NCI-H1092 treated with DMSO at 0.1 percent for 48 hours (cell line): Measurements from ENCODE around the gene CAMK2D.

Source experiments
- DNase-seq: peaks from one replicate; lab custom pipeline; 2025; lab: John Stamatoyannopoulos, UW

The CAMK2D gene

DNA sequence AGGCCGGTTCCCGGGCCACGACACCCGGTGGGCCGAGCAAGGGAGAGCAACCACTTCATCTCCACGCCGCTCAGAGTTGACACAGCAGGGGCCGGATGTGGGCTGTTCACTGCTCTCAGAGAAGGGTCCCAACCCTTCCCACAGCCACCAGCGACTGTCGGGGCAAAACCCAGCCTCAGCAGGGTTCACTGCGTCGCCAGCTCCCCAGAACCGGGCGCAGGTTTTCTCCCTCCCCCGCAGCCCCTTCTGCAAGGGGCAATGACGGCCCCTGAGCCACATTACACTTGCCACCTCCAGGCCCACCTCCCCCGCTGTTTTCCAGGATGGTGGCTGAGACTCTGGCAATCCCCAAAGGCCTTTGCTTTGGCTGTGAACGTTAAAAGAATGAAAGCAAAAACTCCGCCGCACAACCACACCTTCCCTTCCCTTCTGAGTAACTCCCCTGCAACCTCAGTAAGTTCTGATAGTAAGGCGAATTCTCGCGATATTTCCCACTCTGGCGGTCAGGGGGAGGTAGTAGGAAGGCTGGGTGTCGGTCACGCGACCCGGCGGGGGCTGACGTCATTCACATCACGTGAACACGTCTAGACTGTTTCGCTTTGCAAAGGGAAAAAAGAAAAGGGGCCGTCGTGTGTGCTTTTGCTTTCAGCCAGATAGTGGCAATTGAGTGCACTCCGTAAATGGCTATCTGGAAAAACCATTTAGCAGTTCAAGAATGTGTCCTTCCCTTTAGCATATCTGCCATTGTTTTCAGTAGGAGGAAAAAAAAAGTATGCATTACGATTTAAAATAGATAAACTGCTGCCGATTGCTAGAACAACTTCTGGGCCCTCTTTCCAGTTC lies 869 bp upstream of the CAMK2D start:
- peak; percentile 98 for DNase-seq

DNA sequence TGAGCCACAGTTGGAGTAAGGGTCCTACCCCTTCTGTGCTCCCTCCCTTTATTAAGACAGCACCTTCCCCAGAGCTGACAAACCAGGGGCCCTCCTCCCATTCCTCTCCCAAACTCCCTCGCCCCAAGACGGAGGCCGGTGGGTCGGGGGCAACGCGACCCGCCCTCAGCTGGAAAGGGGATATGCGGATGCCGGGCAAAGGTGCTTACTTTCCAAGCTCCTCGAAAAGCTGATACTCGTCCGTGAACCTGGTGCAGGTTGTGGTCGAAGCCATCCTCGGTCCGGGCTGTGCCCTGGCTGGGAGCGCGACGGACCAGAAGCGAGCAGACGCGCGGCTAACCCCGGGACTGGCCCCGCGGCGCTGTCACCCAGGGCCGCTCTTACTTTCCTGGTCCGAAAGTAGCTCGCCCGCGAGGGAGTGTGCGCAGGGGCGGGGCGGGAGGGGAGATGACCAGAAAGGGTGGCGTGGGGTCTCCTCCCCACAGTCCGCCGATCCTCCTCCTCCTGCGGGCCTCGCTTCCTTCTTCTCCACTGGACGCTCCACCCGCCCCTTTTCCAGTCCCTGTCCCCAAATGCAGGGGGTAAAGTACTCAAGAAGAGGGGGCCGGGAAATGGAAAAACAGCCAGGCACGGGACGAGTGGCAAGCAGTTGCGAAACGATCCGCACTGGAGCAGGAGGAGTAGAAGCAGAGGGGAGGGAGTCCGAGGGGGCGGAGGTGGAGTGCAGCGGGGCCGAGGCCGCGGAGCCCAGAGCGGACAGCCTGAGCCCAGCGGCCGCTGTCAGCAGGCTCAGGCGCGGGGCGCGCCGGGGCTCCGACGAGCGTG lies 531 bp downstream of the CAMK2D start:
- DNase-seq, result peak; percentile 82

DNA sequence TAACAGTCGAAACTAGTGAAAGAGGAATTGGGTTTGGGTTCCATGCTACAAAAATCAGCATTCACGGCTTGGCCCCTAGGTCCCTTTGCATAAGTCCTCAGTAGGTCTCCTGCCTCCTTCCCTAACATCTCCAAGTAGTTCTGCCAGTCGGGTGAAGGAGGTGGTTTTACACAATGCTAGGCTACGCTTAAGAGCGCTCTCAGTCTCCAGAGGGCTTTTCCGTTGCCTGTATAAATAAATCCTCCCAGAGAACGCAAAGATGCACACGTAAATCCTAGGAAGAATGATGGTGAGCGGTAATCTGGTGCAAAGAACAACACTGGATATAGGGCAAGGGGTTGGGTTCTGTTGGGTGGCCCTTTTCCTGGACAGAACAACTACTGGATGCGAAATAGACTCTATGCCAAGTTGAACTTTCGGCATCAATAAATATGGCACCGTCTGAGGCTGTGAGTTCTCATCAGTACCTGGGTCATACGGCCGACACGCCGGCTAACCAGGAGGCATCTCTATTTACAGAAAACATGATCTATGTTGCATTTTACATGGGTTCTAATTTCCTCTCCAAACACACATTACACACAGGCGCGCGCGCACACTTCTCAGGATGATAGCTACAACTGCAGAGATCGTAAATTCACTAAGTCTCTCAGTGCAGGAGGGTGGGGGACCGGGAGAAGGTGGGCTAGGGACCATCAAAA lies 1.3 kb downstream of the CAMK2D start:
- peak; percentile 69 for DNase-seq

DNA sequence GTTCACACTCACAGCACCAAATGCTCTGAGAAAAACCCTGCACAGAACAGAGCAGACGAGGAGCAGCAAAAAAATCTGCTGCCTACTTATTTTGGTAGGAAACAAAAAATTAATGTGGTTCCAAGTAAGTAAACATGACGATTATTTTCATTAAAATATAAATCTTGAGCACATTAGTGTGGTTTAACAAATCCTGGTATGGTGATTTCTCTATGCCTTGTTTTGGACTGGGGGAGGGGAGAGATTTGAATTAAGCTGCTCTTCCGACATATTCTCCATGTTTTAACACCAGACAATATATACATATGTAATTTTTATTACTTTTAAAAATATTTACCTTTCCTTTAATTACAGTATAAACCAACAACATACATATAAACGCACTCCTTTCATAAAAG lies 1.8 kb downstream of the CAMK2D start:
- DNase-seq, result peak; percentile 41

DNA sequence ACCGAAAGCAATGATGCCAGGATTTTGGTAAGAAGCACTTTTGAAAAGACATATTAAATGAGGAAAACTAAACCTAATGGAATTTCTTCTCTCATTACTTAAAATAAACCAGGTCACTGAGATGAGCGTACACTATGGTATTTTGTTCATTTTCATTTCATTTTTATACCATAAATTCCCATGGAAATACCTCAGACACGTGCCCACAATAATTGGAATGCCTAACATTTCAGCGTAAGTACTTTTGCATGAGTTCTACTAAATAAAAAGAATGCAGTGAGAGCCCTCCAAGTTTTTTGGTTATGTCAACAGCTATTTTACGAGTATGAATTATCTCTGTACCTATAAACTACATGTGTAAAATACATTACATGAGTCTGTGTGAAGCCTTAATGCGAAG lies 3.2 kb downstream of the CAMK2D start:
- DNase-seq, result no peak

DNA sequence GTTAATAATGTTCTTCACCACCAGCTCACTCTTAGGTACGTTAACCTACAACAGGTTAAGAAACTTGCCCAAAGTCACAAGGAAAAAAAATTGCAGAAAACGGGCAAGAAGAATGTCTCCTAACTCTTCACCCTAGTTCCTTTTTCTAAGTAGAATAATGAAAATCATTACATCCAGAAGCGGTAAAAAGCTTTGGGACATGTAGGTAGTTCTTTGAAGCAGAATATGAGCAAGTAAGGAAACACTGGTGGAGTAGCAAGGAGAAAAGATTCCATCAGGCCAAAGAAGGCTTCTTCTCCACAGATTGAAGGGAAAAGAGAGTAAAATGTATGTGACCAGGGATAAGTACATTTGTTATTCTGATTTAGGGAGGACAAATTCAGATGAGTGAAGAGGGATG lies 4.1 kb downstream of the CAMK2D start:
- no peak for DNase-seq

DNA sequence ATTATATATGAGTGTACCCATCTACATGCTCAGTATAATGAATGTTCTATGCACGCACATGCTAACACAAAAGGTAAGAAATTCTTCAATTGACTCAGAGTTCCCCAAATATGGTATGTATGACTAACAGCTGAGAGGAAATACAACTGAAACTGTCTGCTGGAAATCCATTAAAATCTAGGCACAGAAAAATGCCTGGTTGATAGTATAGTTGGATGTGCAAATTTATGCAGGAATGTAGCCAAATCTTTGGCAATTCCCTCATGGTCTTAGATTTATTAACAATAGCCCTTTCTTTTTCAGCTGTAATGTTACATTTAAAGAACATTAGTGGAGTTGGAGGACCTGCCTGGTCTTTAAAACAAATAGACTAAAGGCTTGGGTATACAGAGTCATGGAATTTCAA lies 5.5 kb downstream of the CAMK2D start:
- no peak for DNase-seq

DNA sequence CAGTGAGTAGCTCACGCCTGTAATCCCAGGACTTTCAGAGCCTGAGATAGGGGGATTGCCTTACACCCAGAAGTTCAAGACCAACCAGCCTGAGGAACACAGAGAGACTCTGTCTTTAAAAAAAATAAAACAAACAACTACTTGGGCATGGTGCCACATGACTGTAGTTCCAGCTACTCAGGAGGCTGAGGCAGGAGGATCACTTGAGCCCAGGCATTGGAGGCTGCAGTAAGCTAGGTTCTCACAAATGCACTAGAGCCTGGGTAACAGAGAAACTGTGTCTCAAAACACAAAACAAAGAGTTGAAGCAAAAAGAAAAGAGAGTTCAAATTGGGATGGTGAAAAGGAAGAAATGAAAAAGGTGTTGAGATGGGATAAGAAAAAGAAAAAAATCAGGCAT lies 10.8 kb downstream of the CAMK2D start:
- DNase-seq, result no peak

DNA sequence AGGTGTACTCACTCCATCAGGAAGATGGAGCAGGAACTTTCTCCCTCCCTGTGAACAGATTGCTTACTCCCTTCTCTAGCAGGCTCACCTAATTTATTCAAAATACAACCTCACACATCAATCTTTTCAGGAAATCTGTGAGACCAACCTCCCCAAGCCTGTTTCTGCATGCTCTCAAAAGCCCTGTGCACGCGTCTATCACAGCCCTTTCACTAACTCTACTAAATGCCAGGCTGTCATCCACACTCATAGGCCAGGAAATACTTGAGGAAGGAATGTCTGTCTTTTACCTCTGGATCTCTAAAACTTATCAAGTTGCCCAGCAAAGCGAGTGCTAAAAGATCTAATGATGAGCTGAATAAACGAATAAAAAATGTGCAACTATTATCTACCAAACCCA lies 11.2 kb downstream of the CAMK2D start:
- no peak for DNase-seq

DNA sequence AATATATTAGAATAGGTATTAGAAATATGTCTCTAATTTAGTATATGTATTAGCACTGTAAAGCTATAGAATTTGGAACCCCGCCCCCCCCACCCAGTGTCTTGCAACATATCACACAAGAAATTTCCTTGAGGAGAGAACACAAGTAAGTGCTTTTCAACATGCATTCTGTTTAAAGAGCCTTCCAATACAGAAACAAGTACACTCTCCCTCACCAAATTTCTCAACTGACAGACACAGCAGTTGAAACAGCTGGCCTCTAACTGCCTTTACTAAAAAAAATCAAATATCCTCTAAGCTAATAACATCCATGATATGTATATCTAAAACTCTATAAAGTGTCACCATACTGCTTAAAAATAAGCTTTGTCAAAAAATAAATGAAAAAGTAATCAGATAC lies 12.4 kb downstream of the CAMK2D start:
- DNase-seq, result no peak

DNA sequence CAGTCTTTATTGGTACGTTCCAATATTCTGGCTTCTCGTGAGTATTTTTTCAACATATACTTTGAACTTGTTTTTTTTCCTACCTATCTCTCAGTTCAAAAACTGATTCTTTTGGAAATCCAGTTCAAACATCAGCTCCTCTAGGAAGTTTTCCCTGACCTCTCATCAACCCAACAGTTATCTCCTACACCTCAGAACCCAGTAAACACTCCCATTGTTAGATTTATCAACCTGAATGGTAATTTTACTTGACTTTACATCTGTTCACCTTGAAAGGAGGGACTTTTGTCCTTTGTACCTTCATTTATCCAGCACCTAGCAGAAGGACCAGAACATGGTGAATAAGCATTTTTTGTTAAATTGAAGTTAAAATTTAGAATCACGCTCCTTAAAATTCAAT lies 13.6 kb downstream of the CAMK2D start:
- DNase-seq, result no peak

DNA sequence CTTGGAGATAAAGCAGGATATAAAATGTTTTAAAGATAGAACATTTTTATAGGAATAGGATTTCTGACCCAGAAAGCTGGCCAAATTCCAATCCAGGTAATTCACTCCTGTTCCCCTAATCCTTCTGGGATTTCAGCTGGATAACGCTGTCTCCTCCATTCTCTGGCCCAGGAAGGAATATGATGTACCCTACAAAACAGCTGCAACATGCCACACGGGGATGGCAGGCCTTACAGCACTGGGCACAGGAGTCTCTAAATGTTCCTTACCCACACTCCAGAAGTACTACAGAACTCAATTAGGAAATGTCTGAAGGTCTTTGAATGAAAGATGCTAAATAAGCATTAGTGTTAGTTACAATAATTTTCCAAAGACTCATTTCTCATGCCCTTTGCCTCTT lies 15.8 kb downstream of the CAMK2D start:
- no peak for DNase-seq

DNA sequence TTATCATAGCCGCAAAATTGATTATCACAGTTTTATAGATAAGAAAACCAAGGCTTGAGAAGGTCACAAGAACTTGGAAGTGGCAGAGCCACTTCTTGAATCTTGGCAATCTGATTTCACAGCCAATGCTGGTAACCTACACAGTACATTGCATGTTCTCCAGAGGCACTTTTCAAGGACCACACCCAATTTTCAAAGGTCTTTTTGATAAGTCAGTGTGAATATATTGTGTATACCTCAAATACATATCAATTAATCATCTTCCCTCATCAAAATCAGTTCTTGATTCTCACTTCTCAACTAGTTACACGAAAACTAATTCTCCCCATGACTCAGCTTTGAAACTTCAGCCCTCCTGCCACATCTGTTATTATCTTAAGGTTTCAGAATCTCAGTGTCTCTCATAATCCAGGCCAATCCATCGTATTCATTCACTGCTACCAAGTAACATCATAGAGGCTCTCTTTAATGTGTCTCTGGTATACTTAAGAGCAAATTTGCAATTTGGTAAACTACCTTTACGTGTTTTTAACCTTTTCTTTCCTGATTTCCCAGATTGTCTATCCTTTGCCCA lies 16.8 kb downstream of the CAMK2D start:
- DNase-seq, result no peak

DNA sequence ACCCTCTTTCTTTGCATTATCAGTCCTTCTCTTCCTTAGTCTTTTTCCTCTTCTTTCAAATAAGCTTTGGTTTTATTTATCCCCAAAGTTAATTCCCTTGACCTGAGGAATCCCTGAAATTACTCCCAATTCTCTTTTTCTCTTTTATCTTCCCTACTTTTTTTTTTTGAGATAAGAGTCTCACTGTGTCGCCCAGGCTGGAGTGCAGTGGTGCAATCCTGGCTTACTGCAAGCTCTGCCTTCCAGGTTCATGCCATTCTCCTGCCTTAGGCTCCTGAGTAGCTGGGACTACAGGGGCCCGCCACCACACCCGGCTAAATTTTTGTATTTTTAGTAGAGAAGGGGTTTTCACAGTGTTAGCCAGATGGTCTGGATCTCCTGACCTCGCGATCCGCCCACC lies 17.8 kb downstream of the CAMK2D start:
- DNase-seq, result no peak

DNA sequence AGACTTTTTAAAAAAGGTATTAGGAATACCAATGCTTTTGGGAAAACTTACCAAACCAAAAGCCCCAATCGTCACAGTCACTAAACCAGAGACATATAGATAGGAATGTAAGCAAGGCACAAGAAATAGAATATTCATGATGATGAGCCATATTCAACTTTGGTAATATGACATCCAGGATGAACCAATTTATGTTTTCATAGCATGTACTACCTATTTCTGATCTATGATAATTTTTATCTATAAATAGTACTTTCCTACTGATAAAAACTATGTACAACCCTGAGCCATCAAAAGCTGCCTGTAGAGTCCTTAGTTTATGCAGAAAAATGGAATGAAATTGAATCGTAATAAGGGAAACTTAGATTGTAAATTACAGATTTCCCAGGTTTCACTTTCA lies 18.9 kb downstream of the CAMK2D start:
- DNase-seq, result no peak

DNA sequence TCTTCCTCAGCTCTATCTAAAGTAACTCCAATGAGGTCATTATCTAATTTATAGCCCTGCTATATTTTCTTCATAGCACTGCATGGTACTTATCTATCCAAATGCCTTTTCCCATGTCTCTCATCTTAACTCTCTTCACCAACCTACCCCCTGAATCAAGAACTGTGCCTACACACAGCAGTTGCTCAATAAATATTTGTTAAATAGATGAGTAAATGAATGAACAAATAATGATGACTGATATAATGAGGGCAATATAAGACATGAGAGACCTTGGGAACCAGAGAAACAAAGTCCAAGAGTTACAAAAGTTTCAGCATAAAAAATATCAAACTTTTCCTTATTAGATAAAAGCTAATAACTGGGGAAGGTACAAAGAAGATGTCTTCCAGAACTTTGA lies 19.6 kb downstream of the CAMK2D start:
- no peak for DNase-seq

DNA sequence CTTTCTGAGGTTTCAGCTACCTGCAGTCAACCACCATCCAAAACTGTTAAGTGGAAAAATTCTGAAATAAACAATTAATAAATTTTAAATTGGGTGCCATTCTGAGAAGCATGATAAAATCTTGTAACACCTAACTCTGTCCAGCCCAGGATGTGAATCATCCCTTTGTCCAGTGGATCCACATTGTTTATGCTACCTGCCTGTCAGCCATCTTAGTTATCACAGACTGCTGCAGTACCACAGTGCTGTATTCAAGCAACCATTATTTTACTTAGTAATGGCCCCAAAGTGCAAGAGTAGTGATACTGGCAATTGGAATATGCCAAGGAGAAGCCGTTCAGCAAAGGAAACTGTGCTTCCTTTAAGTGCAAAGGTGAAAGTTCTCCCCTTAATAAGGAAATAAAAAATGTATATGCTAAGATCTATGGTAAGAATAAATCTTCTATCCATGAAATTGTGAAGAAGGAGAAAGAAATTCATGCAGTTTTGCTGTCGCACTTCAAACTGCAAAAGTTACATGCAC lies 20.6 kb downstream of the CAMK2D start:
- no peak for DNase-seq

DNA sequence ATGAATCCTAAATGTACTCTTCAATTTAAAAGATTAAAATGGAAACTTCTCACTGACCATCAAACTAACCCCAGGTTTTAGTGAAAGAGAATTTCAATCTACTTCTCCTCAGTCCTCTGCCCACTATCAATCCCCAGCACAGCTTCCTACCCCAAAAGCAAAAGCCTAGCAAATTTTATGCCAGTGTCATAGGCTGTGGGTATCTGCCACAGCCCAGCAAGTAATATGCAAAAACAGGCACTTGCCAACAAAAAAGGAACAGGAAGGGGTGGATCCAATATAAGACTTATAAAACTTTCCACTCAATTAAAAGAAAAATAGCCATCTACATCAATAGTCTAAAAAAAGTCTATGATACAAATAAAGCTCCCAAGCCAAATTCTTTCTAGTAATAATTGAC lies 22.3 kb downstream of the CAMK2D start:
- no peak for DNase-seq

DNA sequence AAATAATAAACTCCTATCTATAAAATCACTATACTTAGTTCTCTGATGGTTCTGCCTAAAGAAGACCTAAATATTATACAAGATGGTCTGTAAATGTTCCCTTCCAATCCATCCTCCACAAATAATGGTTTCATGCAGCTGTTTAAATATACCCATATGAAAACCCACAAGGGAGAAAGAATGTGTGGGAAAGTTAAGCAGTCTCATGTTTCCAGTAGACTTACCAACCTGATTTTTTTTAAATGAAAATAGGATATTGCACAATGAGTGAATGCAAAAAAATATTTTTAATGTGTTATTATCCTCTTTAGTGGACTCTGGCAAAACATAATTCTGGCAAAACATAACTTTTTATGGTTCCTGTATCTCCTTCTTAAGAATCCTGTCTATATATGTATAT lies 23.3 kb downstream of the CAMK2D start:
- peak; percentile 39 for DNase-seq

DNA sequence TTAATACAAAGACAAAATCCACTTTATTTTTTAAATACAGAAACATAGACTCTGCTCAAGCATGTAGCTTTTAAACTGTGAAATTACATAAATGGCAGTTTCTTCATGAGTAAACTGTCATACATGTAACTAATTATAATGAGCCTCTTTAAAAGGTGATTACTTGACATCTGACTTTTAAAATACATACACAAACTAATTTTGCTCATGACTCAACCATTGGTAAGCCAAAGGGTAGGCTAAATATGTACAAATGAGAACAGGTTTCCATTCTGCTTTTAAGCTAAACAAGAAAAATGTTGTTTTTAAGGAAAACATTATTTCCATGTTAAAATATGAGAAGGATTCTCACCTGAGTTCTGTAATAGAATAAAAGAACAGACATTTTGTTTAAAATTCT lies 27.9 kb downstream of the CAMK2D start:
- no peak for DNase-seq

DNA sequence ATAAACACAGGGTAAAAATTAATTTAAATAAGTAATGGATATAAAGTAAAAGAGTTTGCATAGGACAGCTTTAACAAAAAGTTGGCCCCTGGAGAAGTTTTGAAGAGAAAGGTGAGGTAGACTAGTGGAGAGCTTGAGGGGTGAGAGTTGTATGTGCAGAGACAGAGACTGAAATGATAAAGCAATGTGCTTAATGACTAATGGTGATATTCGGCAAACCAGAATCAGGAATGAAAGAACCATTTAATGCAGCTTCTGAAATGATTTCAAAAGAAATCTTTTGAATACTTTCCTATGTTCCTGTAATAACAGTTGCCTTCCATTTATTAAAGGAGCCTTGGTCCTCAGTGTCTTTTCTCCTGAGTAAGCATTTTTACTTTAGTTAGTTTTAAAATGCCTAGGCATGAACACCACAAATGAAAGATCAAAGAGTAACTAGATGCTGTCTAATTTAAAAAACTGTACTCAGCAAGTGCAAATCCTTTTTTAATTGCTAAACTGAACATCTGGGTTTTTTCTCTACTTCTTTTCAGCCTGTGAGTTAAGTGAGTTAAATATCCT lies 28.5 kb downstream of the CAMK2D start:
- DNase-seq, result no peak
